Left renal pelvis (tissue), 4 donors: ENCODE measurements around the gene PPP1R1A. TPM values are rescaled to one million over a fixed set of nuclear protein-coding genes. Genes with fewer than 3 reads are reported as not detected.

Experiments
- DNase-seq, 4 donors: peaks; one replicate each; pipeline ENCODE4 v3.0.0-alpha.2; 2013; ENCODE audit warnings: low read depth in 4 of 4, low spot score in 3 of 4
- polyA plus RNA-seq, 4 donors: library from polyadenylated mRNA; unstranded; fragments of 120-200 nt; gene quantifications; one replicate each; pipeline ENCODE4 v1.2.1, GENCODE V29; 2013; ENCODE audit not compliant: insufficient read length in 4 of 4

Gene PPP1R1A
- polyA plus RNA-seq, 4 donors: 4.3 to 54.6 (median 51.7) TPM

- no peak for DNase-seq
Observed at GRCh38 chr12:54603872-54604271, 15.4 kb upstream of the PPP1R1A start.

- DNase-seq: no peak
Observed at GRCh38 chr12:54603173-54603814, 14.8 kb upstream of the PPP1R1A start.

GRCh38 chr12:54602661-54603060 is 14.2 kb upstream of the PPP1R1A start:
- DNase-seq: no peak

GRCh38 chr12:54601841-54602240 is 13.4 kb upstream of the PPP1R1A start:
- no peak for DNase-seq

GRCh38 chr12:54598970-54599369 is 10.5 kb upstream of the PPP1R1A start:
- no peak for DNase-seq

GRCh38 chr12:54596526-54596946 is 8.1 kb upstream of the PPP1R1A start:
- DNase-seq: peak; percentile 52 to 63 (median 60)

- no peak for DNase-seq
Observed at GRCh38 chr12:54595471-54595870, 7.0 kb upstream of the PPP1R1A start.

GRCh38 chr12:54593725-54594124 is 5.3 kb upstream of the PPP1R1A start:
- DNase-seq: no peak

- DNase-seq: no peak
Observed at GRCh38 chr12:54593135-54593534, 4.7 kb upstream of the PPP1R1A start.

- no peak for DNase-seq
Observed at GRCh38 chr12:54592316-54592715, 3.9 kb upstream of the PPP1R1A start.

GRCh38 chr12:54590978-54591591 is 2.6 kb upstream of the PPP1R1A start:
- no peak for DNase-seq

GRCh38 chr12:54589964-54590363 is 1.5 kb upstream of the PPP1R1A start:
- DNase-seq: no peak

- DNase-seq: no peak
Observed at GRCh38 chr12:54588890-54589267, 420 bp upstream of the PPP1R1A start.

GRCh38 chr12:54587315-54587873 is 1.1 kb downstream of the PPP1R1A start:
- no peak for DNase-seq

GRCh38 chr12:54586620-54587019 is 1.8 kb downstream of the PPP1R1A start:
- no peak for DNase-seq

- DNase-seq: no peak
Observed at GRCh38 chr12:54585243-54585642, 3.2 kb downstream of the PPP1R1A start.

GRCh38 chr12:54584128-54584527 is 4.3 kb downstream of the PPP1R1A start:
- DNase-seq: no peak

- no peak for DNase-seq
Observed at GRCh38 chr12:54583726-54584125, 4.7 kb downstream of the PPP1R1A start.

GRCh38 chr12:54581412-54581811 is 7.0 kb downstream of the PPP1R1A start:
- DNase-seq: no peak

- DNase-seq: peak in 2 of 4 donors; percentile 56 to 76
Observed at GRCh38 chr12:54579696-54580333, 8.6 kb downstream of the PPP1R1A start.

GRCh38 chr12:54579258-54579657 is 9.2 kb downstream of the PPP1R1A start:
- DNase-seq: no peak

GRCh38 chr12:54578778-54579177 is 9.7 kb downstream of the PPP1R1A start:
- DNase-seq: no peak
